GM21515 (cell line): ENCODE results near the gene MTURN.

Source experiments
- ATAC-seq: cut with Tn5 transposase; IDR thresholded peaks from one replicate; pipeline ENCODE4 v1.9.1; 2021; ENCODE audit not compliant: unreplicated experiment

Gene MTURN

GRCh38 chr7:30201921-30202320 is 67.1 kb downstream of the MTURN start:
- ATAC-seq, result no peak

- ATAC-seq, result no peak
Observed at GRCh38 chr7:30202671-30203070, 67.9 kb downstream of the MTURN start.

GRCh38 chr7:30206491-30206890 is 71.7 kb downstream of the MTURN start:
- ATAC-seq, result no peak

DNA sequence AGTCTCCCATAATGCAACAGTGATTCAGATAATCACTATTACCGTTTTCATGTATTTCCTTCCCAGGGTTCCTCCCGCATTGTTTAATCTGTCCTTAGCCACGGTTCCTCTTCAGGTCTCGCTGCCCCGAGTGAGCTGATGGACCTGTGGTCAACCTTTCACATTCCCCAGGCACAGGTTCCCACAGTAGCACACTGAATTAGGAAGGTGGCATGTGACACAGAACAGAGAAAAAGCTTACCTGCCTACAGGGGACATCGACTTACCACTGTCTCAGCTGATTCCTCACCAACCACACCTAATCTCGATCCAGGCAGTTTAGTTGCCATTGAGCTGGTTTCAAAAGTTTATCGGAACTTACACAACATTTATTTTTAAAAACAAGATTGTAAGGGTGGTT is 72.2 kb downstream of the MTURN start:
- no peak for ATAC-seq

- ATAC-seq, result no peak
Observed at GRCh38 chr7:30207376-30207775, 72.6 kb downstream of the MTURN start.

DNA sequence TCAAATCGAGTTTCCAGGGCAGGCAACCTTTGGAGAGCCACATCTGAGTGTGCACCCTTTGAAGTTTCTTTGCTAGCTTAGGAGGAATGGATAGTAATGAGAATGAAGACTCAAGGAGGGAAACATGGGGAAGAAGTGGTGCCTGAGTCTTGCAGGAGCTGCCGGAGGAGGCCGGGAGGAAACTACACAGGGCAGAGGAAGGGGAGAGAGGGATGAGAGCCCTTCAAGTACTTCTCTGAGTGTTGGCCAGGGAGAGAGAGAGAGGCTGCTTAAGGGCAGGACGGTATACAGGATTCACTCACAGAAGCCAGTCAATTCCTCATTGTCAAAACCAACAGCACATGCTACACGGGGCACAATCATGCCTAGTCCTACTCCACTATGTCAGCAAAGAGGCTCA is 75.2 kb downstream of the MTURN start:
- ATAC-seq, result no peak
